HepG2 (cell line): ENCODE results near the gene GPR42.

Source experiments
- CHD2 ChIP-seq: IDR thresholded peaks from 2 replicates; pipeline ENCODE4 v1.6.1; 2011; ENCODE audit warnings: low read depth, low read length, improper control_type of control experiment
- CTCF ChIP-seq: sonication (generic); formaldehyde crosslinking; IDR thresholded peaks from 2 replicates; pipeline ENCODE4 v1.5.0; 2020; ENCODE audit warnings: mild to moderate bottlenecking, missing genetic modification reagents, moderate library complexity
- HDAC2 ChIP-seq: sonication (generic); formaldehyde crosslinking; IDR thresholded peaks from 2 replicates; pipeline ENCODE4 v1.4.0; 2020; ENCODE audit warnings: missing genetic modification reagents
- KAT2B ChIP-seq: fragments of 150-350 bp; IDR thresholded peaks from 2 replicates; pipeline ENCODE4 v1.6.1; 2014; ENCODE audit warnings: low read depth, low read length, borderline replicate concordance
- KDM4B ChIP-seq: sonication (generic); formaldehyde crosslinking; IDR thresholded peaks from 2 replicates; pipeline ENCODE4 v1.4.0; 2020; ENCODE audit warnings: missing genetic modification reagents
- NFKB2 ChIP-seq: sonication (generic); formaldehyde crosslinking; IDR thresholded peaks from 2 replicates; pipeline ENCODE4 v1.4.0; 2020; ENCODE audit warnings: missing genetic modification reagents, borderline replicate concordance
- POLR2A ChIP-seq, 2 experiments: IDR thresholded peaks; 2 replicates each; pipeline ENCODE4 v1.6.1; 2011; ENCODE audit warnings: low read depth in 2 of 2, low read length in 2 of 2, mild to moderate bottlenecking in 1 of 2, moderate library complexity in 1 of 2; ENCODE audit not compliant: insufficient read depth in 1 of 2
- SRF ChIP-seq: IDR thresholded peaks from 2 replicates; pipeline ENCODE4 v1.6.1; 2011; ENCODE audit warnings: mild to moderate bottlenecking, low read depth, low read length, moderate library complexity
- ZBTB8A ChIP-seq: sonication (generic); formaldehyde crosslinking; IDR thresholded peaks from 2 replicates; pipeline ENCODE4 v1.4.0; 2020; ENCODE audit warnings: mild to moderate bottlenecking, low read depth, missing genetic modification reagents, borderline replicate concordance
- ZFP36 ChIP-seq: fragments of 150-350 bp; IDR thresholded peaks from 2 replicates; pipeline ENCODE4 v1.6.1; 2018; ENCODE audit warnings: borderline replicate concordance, low read length, low read depth; ENCODE audit not compliant: partially characterized antibody
- ZFY ChIP-seq: sonication (generic); formaldehyde crosslinking; IDR thresholded peaks from 2 replicates; pipeline ENCODE4 v1.4.0; 2020; ENCODE audit warnings: missing genetic modification reagents
- ZNF260 ChIP-seq: sonication (generic); formaldehyde crosslinking; IDR thresholded peaks from 2 replicates; pipeline ENCODE4 v1.4.0; 2020; ENCODE audit warnings: missing genetic modification reagents, low read depth, mild to moderate bottlenecking, borderline replicate concordance
- ZNF839 ChIP-seq: sonication (generic); formaldehyde crosslinking; IDR thresholded peaks from 2 replicates; pipeline ENCODE4 v1.4.0; 2020; ENCODE audit warnings: missing genetic modification reagents, mild to moderate bottlenecking, borderline replicate concordance

DNA sequence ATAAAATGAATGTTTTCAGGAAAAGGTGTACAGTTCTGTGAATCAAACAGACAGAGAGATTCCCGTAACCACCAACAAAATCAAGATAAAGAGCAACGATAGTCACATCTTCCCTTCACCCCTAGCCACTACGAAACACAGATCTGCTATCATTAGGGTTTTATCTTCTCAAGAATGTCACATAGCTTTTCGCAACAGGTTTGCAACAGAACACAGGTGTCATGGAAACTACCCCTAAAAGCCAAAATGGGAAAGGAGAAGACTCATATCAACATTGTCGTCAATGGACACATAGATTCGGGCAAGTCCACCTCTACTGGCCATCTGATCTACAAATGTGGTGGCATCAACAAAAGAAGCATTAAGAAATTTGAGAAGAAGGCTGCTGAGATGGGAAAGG is 11.1 kb downstream of the GPR42 start:
- TF ChIP-seq SRF (no peak), ZNF260 (CRISPR knock-in tag) (no peak), CTCF (CRISPR knock-in tag) (no peak), HDAC2 (CRISPR knock-in tag) (no peak), ZFP36 (no peak), NFKB2 (CRISPR knock-in tag) (no peak), CHD2 (no peak), ZNF839 (CRISPR knock-in tag) (no peak), KAT2B (no peak), KDM4B (CRISPR knock-in tag) (no peak), ZBTB8A (CRISPR knock-in tag) (no peak), ZFY (CRISPR knock-in tag) (no peak), POLR2A (IDR thresholded peaks at IDR 0.05; ENCODE audit: insufficient read depth in 1 of 2, low read depth in 2 of 2, low read length in 2 of 2) (no peak)
